Neural progenitor cell (in vitro differentiated cells): ENCODE measurements around the gene ZMIZ1. TPM values are rescaled to one million over a fixed set of nuclear protein-coding genes. Genes with fewer than 3 reads are reported as not detected.

Experiments used
- DNase-seq: peaks from one replicate; pipeline ENCODE4 v3.0.0-alpha.2; 2016; ENCODE audit warnings: low spot score
- H2AFZ ChIP-seq: fragments of 200-600 bp; sonication (generic); replicated peaks from 2 replicates; pipeline ENCODE4 v1.6.1; 2016; ENCODE audit warnings: antibody characterized with exemption
- H3F3A ChIP-seq: fragments of 200-600 bp; sonication (generic); 2 replicates; pipeline ENCODE4 v1.6.1; 2016; ENCODE audit warnings: antibody characterized with exemption, low read depth
- H3K27ac ChIP-seq: fragments of 200-600 bp; sonication (generic); 2 replicates; pipeline ENCODE4 v1.5.1; 2016; ENCODE audit warnings: mild to moderate bottlenecking
- H3K27me3 ChIP-seq: fragments of 200-600 bp; sonication (generic); 2 replicates; pipeline ENCODE4 v1.6.1; 2016; ENCODE audit warnings: mild to moderate bottlenecking, moderate library complexity
- H3K36me3 ChIP-seq: fragments of 200-600 bp; sonication (generic); 2 replicates; pipeline ENCODE4 v1.5.1; 2016
- H3K4me1 ChIP-seq: fragments of 200-600 bp; sonication (generic); 2 replicates; pipeline ENCODE4 v1.6.1; 2016; ENCODE audit warnings: mixed run types
- H3K4me2 ChIP-seq: fragments of 200-600 bp; sonication (generic); 2 replicates; pipeline ENCODE4 v1.6.1; 2016
- H3K4me3 ChIP-seq: fragments of 200-600 bp; sonication (generic); 2 replicates; pipeline ENCODE4 v1.5.1; 2016
- H3K79me2 ChIP-seq: fragments of 200-600 bp; sonication (generic); 2 replicates; pipeline ENCODE4 v1.6.1; 2016; ENCODE audit warnings: low read depth
- H3K9ac ChIP-seq: fragments of 200-600 bp; sonication (generic); 2 replicates; pipeline ENCODE4 v1.6.1; 2016
- H3K9me3 ChIP-seq: fragments of 200-600 bp; sonication (generic); 2 replicates; pipeline ENCODE4 v1.5.1; 2016; ENCODE audit warnings: low read depth
- H4K20me1 ChIP-seq: fragments of 200-600 bp; sonication (generic); 2 replicates; pipeline ENCODE4 v1.6.1; 2016; ENCODE audit warnings: low read depth
- H3K27ac Mint-ChIP-seq: 3 replicates; pipeline ENCODE4 v1.8.0; 2021; ENCODE audit warnings: mixed read lengths
- H3K27me3 Mint-ChIP-seq: 2 replicates; pipeline ENCODE4 v1.8.0; 2022; ENCODE audit warnings: low read depth, mild to moderate bottlenecking, inconsistent platforms, moderate library complexity, mixed read lengths; ENCODE audit not compliant: insufficient read depth
- H3K36me3 Mint-ChIP-seq: 3 replicates; pipeline ENCODE4 v1.8.0; 2021; ENCODE audit warnings: mixed read lengths
- H3K4me1 Mint-ChIP-seq: 3 replicates; pipeline ENCODE4 v1.8.0; 2021; ENCODE audit warnings: mixed read lengths
- H3K4me3 Mint-ChIP-seq: 3 replicates; pipeline ENCODE4 v1.8.0; 2021; ENCODE audit warnings: mild to moderate bottlenecking, moderate library complexity, mixed read lengths
- H3K9me3 Mint-ChIP-seq: 3 replicates; pipeline ENCODE4 v1.8.0; 2020; ENCODE audit warnings: mixed read lengths
- EZH2 ChIP-seq: fragments of 200-600 bp; sonication (generic); IDR thresholded peaks from 2 replicates; pipeline ENCODE4 v1.6.1; 2017; ENCODE audit warnings: antibody characterized with exemption, mild to moderate bottlenecking, moderate library complexity
- EZH2phosphoT487 ChIP-seq: fragments of 200-600 bp; sonication (generic); IDR thresholded peaks from 2 replicates; pipeline ENCODE4 v1.6.1; 2017; ENCODE audit warnings: antibody characterized with exemption
- total RNA-seq: library from RNA; depleted of rRNA; stranded (reverse); fragments of >200 nt; gene quantifications from 2 replicates; pipeline ENCODE4 v1.2.3, GENCODE V29; 2015; ENCODE audit warnings: low replicate concordance
- TF ChIP-seq, protein P1 (sequence below): fragments of 200-600 bp; sonication (generic); IDR thresholded peaks from 2 replicates; pipeline ENCODE4 v1.5.1; 2017; ENCODE audit warnings: antibody characterized with exemption, mild to moderate bottlenecking

ZMIZ1 gene
- total RNA-seq, 1 donor from 2014 or later = 5.8 TPM

DNA sequence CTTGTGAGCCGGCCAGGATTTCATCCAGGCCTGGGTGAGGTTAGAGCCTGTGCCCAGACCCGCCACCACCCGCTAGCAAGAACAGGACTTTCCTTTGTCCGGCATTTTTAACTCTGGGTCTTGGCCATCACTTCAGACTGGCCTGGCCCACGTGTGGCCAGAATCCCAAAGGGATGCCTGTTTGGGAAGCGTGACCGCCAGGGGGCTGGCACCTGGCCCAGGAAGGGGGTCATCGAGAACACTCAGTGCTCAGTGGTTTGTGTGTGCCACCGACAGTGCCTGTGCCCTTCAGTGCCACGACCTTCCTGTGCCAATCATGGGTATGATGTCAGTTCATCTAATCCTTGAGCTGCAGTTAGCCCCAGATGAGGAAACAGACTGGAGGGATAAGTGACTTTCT is 85.0 kb downstream of the ZMIZ1 start:
- H3K79me2 ChIP-seq = peaks cover 8% of the 10 kb centered on the region

DNA sequence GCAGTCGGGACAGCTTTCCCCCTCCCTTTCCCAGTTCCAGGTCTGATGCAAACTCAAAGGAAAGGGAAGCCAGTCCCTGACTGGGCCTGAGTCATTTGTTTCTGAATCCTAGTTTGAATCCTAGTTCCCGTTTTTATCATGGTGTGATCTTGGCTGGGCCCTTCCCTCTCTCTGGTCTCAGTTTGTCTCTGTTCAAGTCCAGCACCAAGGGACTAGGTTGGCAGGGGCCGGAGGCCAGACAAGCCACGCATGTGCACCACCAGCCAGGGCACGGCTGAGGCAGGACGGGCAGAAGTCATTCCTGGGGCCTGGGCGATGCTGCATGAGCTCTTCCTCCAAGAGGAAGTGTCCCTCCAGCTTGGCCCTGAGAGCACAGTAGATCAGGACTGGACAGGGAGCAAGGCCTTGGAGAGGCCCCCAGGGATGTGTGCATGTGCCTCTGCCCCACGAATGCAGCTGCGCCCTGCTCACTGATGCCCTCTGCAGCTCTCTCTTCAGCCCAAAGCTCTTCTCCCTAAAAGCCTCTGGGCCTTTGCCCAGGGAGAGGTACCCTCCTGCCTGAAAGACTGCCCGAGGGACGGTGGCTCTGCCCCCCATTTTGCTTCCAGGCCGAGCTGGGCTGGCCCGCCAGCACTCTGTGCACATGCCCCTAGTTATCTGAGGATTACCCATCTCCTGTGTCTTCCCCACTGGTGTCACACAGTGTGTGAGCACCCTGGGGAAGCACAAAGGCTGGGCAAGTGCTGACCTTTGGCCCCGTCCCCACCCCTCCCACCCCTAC is 86.7 kb downstream of the ZMIZ1 start:
- Mint-ChIP-seq H3K9me3 (no peaks in the 10 kb centered on the region), H3K4me3 (no peak overlapping the region), H3K27ac (peak overlapping the region; percentile 44), H3K4me1 (peaks cover 59% of the 10 kb centered on the region), H3K36me3 (no peaks in the 10 kb centered on the region), H3K27me3 (peaks cover 6% of the 10 kb centered on the region)
- Histone ChIP-seq H3K27me3 (no peaks in the 10 kb centered on the region), H3K4me2 (peak overlapping the region; percentile 6), H4K20me1 (peaks cover 76% of the 10 kb centered on the region), H3K9me3 (no peaks in the 10 kb centered on the region), H3K36me3 (no peaks in the 10 kb centered on the region), H3K27ac (no peak overlapping the region), H3K4me3 (no peak overlapping the region), H3F3A (peaks cover 10% of the 10 kb centered on the region), H2AFZ (no peak overlapping the region), H3K4me1 (peaks cover 61% of the 10 kb centered on the region), H3K9ac (no peak overlapping the region), H3K79me2 (peaks cover 11% of the 10 kb centered on the region)
- no peak for DNase-seq
- TF ChIP-seq, protein P1, sequence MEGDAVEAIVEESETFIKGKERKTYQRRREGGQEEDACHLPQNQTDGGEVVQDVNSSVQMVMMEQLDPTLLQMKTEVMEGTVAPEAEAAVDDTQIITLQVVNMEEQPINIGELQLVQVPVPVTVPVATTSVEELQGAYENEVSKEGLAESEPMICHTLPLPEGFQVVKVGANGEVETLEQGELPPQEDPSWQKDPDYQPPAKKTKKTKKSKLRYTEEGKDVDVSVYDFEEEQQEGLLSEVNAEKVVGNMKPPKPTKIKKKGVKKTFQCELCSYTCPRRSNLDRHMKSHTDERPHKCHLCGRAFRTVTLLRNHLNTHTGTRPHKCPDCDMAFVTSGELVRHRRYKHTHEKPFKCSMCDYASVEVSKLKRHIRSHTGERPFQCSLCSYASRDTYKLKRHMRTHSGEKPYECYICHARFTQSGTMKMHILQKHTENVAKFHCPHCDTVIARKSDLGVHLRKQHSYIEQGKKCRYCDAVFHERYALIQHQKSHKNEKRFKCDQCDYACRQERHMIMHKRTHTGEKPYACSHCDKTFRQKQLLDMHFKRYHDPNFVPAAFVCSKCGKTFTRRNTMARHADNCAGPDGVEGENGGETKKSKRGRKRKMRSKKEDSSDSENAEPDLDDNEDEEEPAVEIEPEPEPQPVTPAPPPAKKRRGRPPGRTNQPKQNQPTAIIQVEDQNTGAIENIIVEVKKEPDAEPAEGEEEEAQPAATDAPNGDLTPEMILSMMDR = no peak
- TF ChIP-seq EZH2phosphoT487 = no peak

More for the DNA sequence above, 85.0 kb downstream of the ZMIZ1 start:
- Mint-ChIP-seq H3K4me1 (peaks cover 61% of the 10 kb centered on the region), H3K9me3 (no peaks in the 10 kb centered on the region), H3K4me3 (no peak overlapping the region), H3K36me3 (no peaks in the 10 kb centered on the region), H3K27ac (no peak overlapping the region), H3K27me3 (peaks cover 4% of the 10 kb centered on the region)
- Histone ChIP-seq H3F3A (peaks cover 14% of the 10 kb centered on the region), H3K36me3 (no peaks in the 10 kb centered on the region), H3K9me3 (no peaks in the 10 kb centered on the region), H3K4me3 (no peak overlapping the region), H2AFZ (no peak overlapping the region), H3K4me1 (peaks cover 66% of the 10 kb centered on the region), H4K20me1 (peaks cover 78% of the 10 kb centered on the region), H3K27ac (no peak overlapping the region), H3K4me2 (no peak overlapping the region), H3K9ac (no peak overlapping the region), H3K27me3 (no peaks in the 10 kb centered on the region)
- no peak for DNase-seq
- TF ChIP-seq EZH2phosphoT487 (no peak), EZH2 (no peak)
- TF ChIP-seq, protein P1 = no peak

DNA sequence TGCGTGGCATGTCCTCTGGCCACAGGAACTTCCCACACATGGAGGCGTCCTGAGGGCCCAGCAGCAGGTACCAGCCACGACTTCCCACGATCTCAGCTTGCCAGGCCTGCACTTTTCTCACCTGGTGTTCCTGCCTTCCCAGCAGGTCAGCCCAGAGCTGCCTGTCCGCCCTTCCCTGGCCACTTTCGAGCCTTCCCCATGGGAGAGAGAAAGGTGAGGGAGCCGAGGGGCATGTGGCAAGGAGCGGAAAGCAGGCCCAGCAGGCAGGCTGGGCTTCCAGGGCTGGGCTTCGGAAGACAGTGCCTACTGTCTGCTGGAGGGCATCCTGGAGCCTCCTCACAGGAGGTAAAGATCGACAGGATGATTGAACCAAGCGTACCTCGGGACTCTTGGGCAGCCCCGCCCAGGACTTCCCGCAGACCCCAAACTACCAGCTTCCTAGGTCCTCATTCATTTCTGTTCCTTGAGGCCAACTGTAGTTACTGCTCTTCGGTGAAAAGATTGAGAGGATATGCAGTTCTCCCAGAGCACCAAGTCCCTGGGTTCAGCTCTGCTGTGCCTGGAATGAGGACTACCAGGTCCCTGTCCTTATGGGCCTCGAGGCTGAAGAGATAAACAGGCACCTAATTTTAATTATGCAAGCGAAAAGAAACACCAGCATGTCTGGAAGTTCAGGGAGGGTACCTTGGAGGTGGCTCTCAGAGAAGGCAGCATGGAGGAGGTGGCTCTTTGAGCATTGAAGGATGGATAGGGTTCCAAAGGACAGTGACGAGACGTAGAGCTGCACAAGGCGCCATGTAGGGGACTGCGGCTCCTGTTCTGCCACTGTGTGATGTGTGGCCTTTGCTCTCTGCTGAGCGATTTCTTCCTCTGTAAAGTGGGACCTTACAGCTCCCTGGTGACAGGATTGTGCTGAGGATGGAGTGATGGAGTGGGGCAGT is 87.8 kb downstream of the ZMIZ1 start:
- no peaks in the 10 kb centered on the region for H3K9me3 Mint-ChIP-seq
- Histone ChIP-seq H2AFZ (no peak overlapping the region), H4K20me1 (peaks cover 69% of the 10 kb centered on the region), H3F3A (peaks cover 9% of the 10 kb centered on the region), H3K27me3 (no peaks in the 10 kb centered on the region), H3K79me2 (peaks cover 11% of the 10 kb centered on the region), H3K9me3 (no peaks in the 10 kb centered on the region), H3K27ac (peak overlapping the region; percentile 85), H3K9ac (no peak overlapping the region), H3K36me3 (no peaks in the 10 kb centered on the region), H3K4me1 (peaks cover 51% of the 10 kb centered on the region), H3K4me3 (no peak overlapping the region), H3K4me2 (peak overlapping the region; percentile 23)
- peaks cover 8% of the 10 kb centered on the region for H3K27me3 Mint-ChIP-seq
- H3K27ac Mint-ChIP-seq = peak overlapping the region; percentile 99
- DNase-seq = no peak
- peaks cover 56% of the 10 kb centered on the region for H3K4me1 Mint-ChIP-seq
- H3K36me3 Mint-ChIP-seq = no peaks in the 10 kb centered on the region
- no peak for TF ChIP-seq EZH2
- TF ChIP-seq, protein P1 = no peak
- no peak for TF ChIP-seq EZH2phosphoT487
- peak overlapping the region; percentile 47 for H3K4me3 Mint-ChIP-seq
